ENCODE data around the gene LGMN.
A peak's percentile ranks its signal among the peaks of the same experiment; 100 is the strongest.

GRCh38 chr14:92793709-92794546, 45.5 kb upstream of the LGMN start, which contains the start of gene GOLGA5:
- no peak for TF ChIP-seq CTCF (IDR thresholded peaks at IDR 0.05; ENCODE audit: insufficient read depth, low read length)
- TF ChIP-seq SPI1 (IDR thresholded peaks at IDR 0.05; ENCODE audit: borderline replicate concordance, low read depth) = peak; percentile 45; the same call in 1 of the 2 replicates
